Stimulated activated naive B cell treated with anti-CD40 and anti-IgM and Interleukin-4, amounts not matched to agents 10 μg/mL and 1 μg/mL and 100 μg/mL, for 72 hours (primary cell): Measurements from ENCODE around the gene FGF11.

Experiments
- ATAC-seq, 2 donors: fragments of 150-1000 bp; cut with Tn5 transposase; replicated peaks; 2 replicates each; pipeline ENCODE4 v1.10.0; 2021; ENCODE audit warnings: moderate library complexity in 1 of 2
- DNase-seq: peaks from one replicate; pipeline ENCODE4 v3.0.0; 2021
- H3K27ac Mint-ChIP-seq: one replicate; pipeline ENCODE4 v1.8.0; 2022; ENCODE audit warnings: mild to moderate bottlenecking, mixed read lengths
- H3K27me3 Mint-ChIP-seq, 2 donors: one replicate each; pipeline ENCODE4 v1.8.0; 2022; ENCODE audit warnings: mixed read lengths in 2 of 2
- H3K36me3 Mint-ChIP-seq, 2 donors: one replicate each; pipeline ENCODE4 v1.8.0; 2022; ENCODE audit warnings: mixed read lengths in 2 of 2, mild to moderate bottlenecking in 1 of 2
- H3K4me1 Mint-ChIP-seq, 2 donors: one replicate each; pipeline ENCODE4 v1.8.0; 2022; ENCODE audit warnings: mixed read lengths in 2 of 2, mild to moderate bottlenecking in 1 of 2
- H3K4me3 Mint-ChIP-seq, 2 donors: one replicate each; pipeline ENCODE4 v1.8.0; 2022; ENCODE audit warnings: mild to moderate bottlenecking in 2 of 2, mixed read lengths in 2 of 2, moderate library complexity in 1 of 2
- H3K9me3 Mint-ChIP-seq, 2 donors: one replicate each; pipeline ENCODE4 v1.8.0; 2022; ENCODE audit warnings: mixed read lengths in 2 of 2, mild to moderate bottlenecking in 1 of 2

FGF11 gene

GRCh38 chr17:7416323-7416722 lies 23.0 kb upstream of the FGF11 start:
- ATAC-seq: no peak
- H3K36me3 Mint-ChIP-seq: no peaks in the 10 kb centered on the region
- no peaks in the 10 kb centered on the region for H3K4me1 Mint-ChIP-seq
- H3K9me3 Mint-ChIP-seq: no peaks in the 10 kb centered on the region
- no peak for DNase-seq
- H3K27ac Mint-ChIP-seq: no peak overlapping the region
- H3K27me3 Mint-ChIP-seq: peaks cover 0 to 11% of the 10 kb centered on the region in 2 donors
- H3K4me3 Mint-ChIP-seq: no peak overlapping the region

- DNase-seq (no peak), ATAC-seq (no peak)
- Mint-ChIP-seq H3K9me3 (no peaks in the 10 kb centered on the region), H3K36me3 (no peaks in the 10 kb centered on the region), H3K27me3 (peaks cover 0 to 11% of the 10 kb centered on the region in 2 donors), H3K27ac (no peak overlapping the region), H3K4me1 (no peaks in the 10 kb centered on the region), H3K4me3 (no peak overlapping the region)
These were observed 22.2 kb upstream of the FGF11 start for GRCh38 chr17:7417056-7417655.

GRCh38 chr17:7418472-7419152 lies 20.7 kb upstream of the FGF11 start:
- Mint-ChIP-seq H3K4me3 (no peak overlapping the region), H3K9me3 (no peaks in the 10 kb centered on the region), H3K4me1 (no peaks in the 10 kb centered on the region), H3K27ac (no peak overlapping the region), H3K36me3 (no peaks in the 10 kb centered on the region), H3K27me3 (peaks cover 0 to 14% of the 10 kb centered on the region in 2 donors)
- ATAC-seq (no peak), DNase-seq (no peak)

GRCh38 chr17:7419819-7420610 lies 19.3 kb upstream of the FGF11 start, which contains the start of gene SPEM1:
Gene SPEM1, plus strand, starts transcription at chr17:7420324. Its CDS starts 61 bp downstream, at chr17:7420385.
- peaks cover 8 to 16% of the 10 kb centered on the region in 2 donors for H3K27me3 Mint-ChIP-seq
- H3K9me3 Mint-ChIP-seq: no peaks in the 10 kb centered on the region
- H3K4me3 Mint-ChIP-seq: no peak within 1 kb of the TSS
- ATAC-seq (no peak), DNase-seq (no peak)
- no peaks in the 10 kb centered on the region for H3K4me1 Mint-ChIP-seq
- H3K36me3 Mint-ChIP-seq: no peaks in the 10 kb centered on the region
- H3K27ac Mint-ChIP-seq: no peak within 1 kb of the TSS

GRCh38 chr17:7421186-7421585 lies 18.1 kb upstream of the FGF11 start:
- Mint-ChIP-seq H3K27me3 (peaks cover 14 to 16% of the 10 kb centered on the region in 2 donors), H3K9me3 (no peaks in the 10 kb centered on the region), H3K27ac (no peak overlapping the region), H3K4me3 (no peak overlapping the region), H3K4me1 (no peaks in the 10 kb centered on the region), H3K36me3 (no peaks in the 10 kb centered on the region)
- no peak for DNase-seq
- no peak for ATAC-seq

GRCh38 chr17:7423679-7424078 lies 15.6 kb upstream of the FGF11 start:
- ATAC-seq: no peak
- no peaks in the 10 kb centered on the region for H3K4me1 Mint-ChIP-seq
- H3K27ac Mint-ChIP-seq: no peak overlapping the region
- H3K4me3 Mint-ChIP-seq: no peak overlapping the region
- H3K36me3 Mint-ChIP-seq: no peaks in the 10 kb centered on the region
- peaks cover 15 to 16% of the 10 kb centered on the region in 2 donors for H3K27me3 Mint-ChIP-seq
- H3K9me3 Mint-ChIP-seq: no peaks in the 10 kb centered on the region
- no peak for DNase-seq

- no peak within 1 kb of the TSS for H3K27ac Mint-ChIP-seq
- H3K4me3 Mint-ChIP-seq: no peak within 1 kb of the TSS
- ATAC-seq: no peak
- no peaks in the 10 kb centered on the region for H3K36me3 Mint-ChIP-seq
- no peak for DNase-seq
- H3K27me3 Mint-ChIP-seq: peaks cover 5 to 19% of the 10 kb centered on the region in 2 donors
- H3K4me1 Mint-ChIP-seq: no peaks in the 10 kb centered on the region
- H3K9me3 Mint-ChIP-seq: no peaks in the 10 kb centered on the region
These were observed 14.0 kb upstream of the FGF11 start, which contains the start of gene SPEM2 for GRCh38 chr17:7425316-7425715. Gene SPEM2, plus strand, starts transcription at chr17:7425616. Its CDS starts 73 bp downstream, at chr17:7425689.

GRCh38 chr17:7425756-7426155 lies 13.6 kb upstream of the FGF11 start:
- H3K4me3 Mint-ChIP-seq: no peak overlapping the region
- H3K36me3 Mint-ChIP-seq: no peaks in the 10 kb centered on the region
- no peak overlapping the region for H3K27ac Mint-ChIP-seq
- DNase-seq (no peak), ATAC-seq (no peak)
- H3K4me1 Mint-ChIP-seq: no peaks in the 10 kb centered on the region
- no peaks in the 10 kb centered on the region for H3K9me3 Mint-ChIP-seq
- peaks cover 5 to 20% of the 10 kb centered on the region in 2 donors for H3K27me3 Mint-ChIP-seq

GRCh38 chr17:7426203-7426863 lies 13.0 kb upstream of the FGF11 start:
- no peaks in the 10 kb centered on the region for H3K4me1 Mint-ChIP-seq
- H3K4me3 Mint-ChIP-seq: no peak overlapping the region
- DNase-seq (no peak), ATAC-seq (no peak)
- H3K9me3 Mint-ChIP-seq: no peaks in the 10 kb centered on the region
- peaks cover 5 to 20% of the 10 kb centered on the region in 2 donors for H3K27me3 Mint-ChIP-seq
- H3K27ac Mint-ChIP-seq: no peak overlapping the region
- no peaks in the 10 kb centered on the region for H3K36me3 Mint-ChIP-seq

GRCh38 chr17:7426896-7427489 lies 12.3 kb upstream of the FGF11 start:
- ATAC-seq (no peak), DNase-seq (no peak)
- no peak overlapping the region for H3K4me3 Mint-ChIP-seq
- no peaks in the 10 kb centered on the region for H3K4me1 Mint-ChIP-seq
- no peaks in the 10 kb centered on the region for H3K36me3 Mint-ChIP-seq
- no peak overlapping the region for H3K27ac Mint-ChIP-seq
- no peaks in the 10 kb centered on the region for H3K9me3 Mint-ChIP-seq
- peaks cover 5 to 20% of the 10 kb centered on the region in 2 donors for H3K27me3 Mint-ChIP-seq

GRCh38 chr17:7427549-7427948 lies 11.8 kb upstream of the FGF11 start:
- ATAC-seq: no peak
- no peaks in the 10 kb centered on the region for H3K36me3 Mint-ChIP-seq
- H3K4me3 Mint-ChIP-seq: no peak overlapping the region
- H3K9me3 Mint-ChIP-seq: no peaks in the 10 kb centered on the region
- DNase-seq: no peak
- H3K27ac Mint-ChIP-seq: no peak overlapping the region
- H3K4me1 Mint-ChIP-seq: no peaks in the 10 kb centered on the region
- H3K27me3 Mint-ChIP-seq: peaks cover 5 to 20% of the 10 kb centered on the region in 2 donors

- no peak for ATAC-seq
- peak within 1 kb of the TSS; percentile 79 for H3K27ac Mint-ChIP-seq
These were observed 10.8 kb upstream of the FGF11 start, which contains the start of gene SPEM3 for GRCh38 chr17:7428557-7428956. Gene SPEM3, plus strand, starts transcription at chr17:7428857. Its CDS starts 46 bp downstream, at chr17:7428903.

GRCh38 chr17:7429722-7430121 lies 9.6 kb upstream of the FGF11 start:
- H3K4me1 Mint-ChIP-seq: no peaks in the 10 kb centered on the region
- DNase-seq (no peak), ATAC-seq (no peak)
- H3K9me3 Mint-ChIP-seq: no peaks in the 10 kb centered on the region
- H3K36me3 Mint-ChIP-seq: no peaks in the 10 kb centered on the region
- peak overlapping the region in 1 of 2 donors; percentile 10 for H3K4me3 Mint-ChIP-seq
- H3K27ac Mint-ChIP-seq: no peak overlapping the region
- H3K27me3 Mint-ChIP-seq: peaks cover 0 to 15% of the 10 kb centered on the region in 2 donors

More at GRCh38 chr17:7428557-7428956, 10.8 kb upstream of the FGF11 start, which contains the start of gene SPEM3:
- DNase-seq: no peak
- H3K9me3 Mint-ChIP-seq: no peaks in the 10 kb centered on the region
- no peak within 1 kb of the TSS for H3K4me3 Mint-ChIP-seq
- no peaks in the 10 kb centered on the region for H3K4me1 Mint-ChIP-seq
- no peaks in the 10 kb centered on the region for H3K36me3 Mint-ChIP-seq
- H3K27me3 Mint-ChIP-seq: peaks cover 3 to 20% of the 10 kb centered on the region in 2 donors

GRCh38 chr17:7431231-7431630 lies 8.1 kb upstream of the FGF11 start:
- ATAC-seq (no peak), DNase-seq (no peak)
- Mint-ChIP-seq H3K27me3 (peaks cover 0 to 6% of the 10 kb centered on the region in 2 donors), H3K9me3 (no peaks in the 10 kb centered on the region), H3K27ac (no peak overlapping the region), H3K4me1 (peaks cover 3 to 5% of the 10 kb centered on the region in 2 donors), H3K4me3 (no peak overlapping the region), H3K36me3 (no peaks in the 10 kb centered on the region)
